HG03457 (cell line): ENCODE results near the gene ATL3.
"Not testable (repeated sequence)": the region's sequence is repeated elsewhere in the genome, so short reads cannot be mapped to it uniquely, and the experiment has no call there.

Experiments used
- ATAC-seq: cut with Tn5 transposase; IDR thresholded peaks from one replicate; pipeline ENCODE4 v1.9.1; 2021; ENCODE audit warnings: moderate number of reproducible peaks; ENCODE audit not compliant: unreplicated experiment

Gene ATL3

GRCh38 chr11:63595296-63595695 lies 75.9 kb downstream of the ATL3 start:
- no peak for ATAC-seq

DNA sequence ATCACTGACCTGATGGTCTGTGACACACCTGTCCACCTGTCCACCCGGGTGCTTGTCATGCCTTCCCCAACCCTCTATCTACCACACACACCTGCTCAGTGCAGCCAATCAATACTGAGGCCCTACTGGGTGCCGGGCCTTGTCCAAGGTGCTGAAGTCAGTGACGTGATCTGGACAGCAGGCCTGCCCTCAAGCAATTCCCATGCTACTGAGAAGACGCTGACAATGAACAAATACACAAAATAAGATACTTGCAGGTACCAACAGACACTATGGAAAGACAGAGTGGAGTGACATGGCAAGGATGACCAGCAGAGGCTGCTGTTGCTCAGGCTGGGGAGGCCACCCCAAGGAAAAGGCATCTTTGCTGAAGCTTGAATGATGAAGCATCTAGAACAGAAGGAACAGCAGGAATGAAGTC lies 78.2 kb downstream of the ATL3 start:
- ATAC-seq: no peak

DNA sequence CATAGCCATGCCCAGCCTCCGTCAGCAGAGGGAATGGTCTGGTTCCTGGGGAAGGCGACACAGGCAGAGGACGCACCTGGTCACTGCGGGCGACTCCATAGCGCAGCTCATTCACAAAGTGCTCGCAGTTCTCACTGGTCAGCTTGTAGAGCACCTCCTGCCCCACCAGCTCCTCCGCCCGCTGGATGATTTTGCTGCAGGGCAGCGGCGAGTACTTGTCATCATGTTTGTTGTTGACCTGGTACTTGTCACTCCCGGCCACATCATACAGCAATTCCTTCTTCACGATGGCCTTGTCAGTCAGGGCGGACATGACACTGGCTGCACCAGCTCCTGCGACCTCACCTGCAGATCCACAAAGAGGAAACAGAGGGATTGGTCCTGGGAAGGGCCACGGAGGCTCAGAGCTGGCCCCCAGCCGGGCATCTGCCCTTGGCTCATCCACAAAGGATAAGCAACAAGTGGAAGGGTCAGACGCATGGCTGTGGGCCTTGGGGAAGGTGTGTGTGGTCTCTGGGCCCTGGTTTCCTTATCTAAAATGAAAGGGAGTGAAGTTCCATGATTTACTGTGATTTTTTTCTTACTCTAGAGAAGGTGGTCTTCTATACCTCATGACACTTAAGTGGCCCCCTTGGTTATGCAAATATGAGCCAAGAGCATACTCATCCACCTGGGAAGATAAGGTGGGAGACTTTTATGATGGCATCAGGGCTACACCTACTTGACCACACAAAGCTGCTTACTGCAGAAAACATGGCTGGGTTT lies 81.0 kb downstream of the ATL3 start:
- no peak for ATAC-seq

DNA sequence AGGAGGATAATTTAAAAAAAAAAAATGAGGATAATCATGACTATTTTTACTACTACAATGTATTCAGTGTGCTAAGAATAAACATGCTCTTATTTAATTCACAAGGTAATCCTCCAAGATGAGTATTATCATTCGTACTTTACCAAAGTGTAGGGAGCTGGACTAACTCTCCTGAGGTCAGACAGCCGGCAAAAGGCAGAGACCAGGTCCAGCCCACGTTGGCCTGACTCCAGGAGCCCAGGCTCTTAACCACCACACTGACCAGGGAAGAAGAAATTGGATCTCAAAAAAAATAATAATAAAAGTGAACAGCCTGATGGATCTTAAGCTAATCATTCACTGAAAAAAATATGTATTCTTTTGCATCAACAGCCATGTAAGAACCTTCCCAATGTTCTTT lies 82.2 kb downstream of the ATL3 start:
- no peak for ATAC-seq

DNA sequence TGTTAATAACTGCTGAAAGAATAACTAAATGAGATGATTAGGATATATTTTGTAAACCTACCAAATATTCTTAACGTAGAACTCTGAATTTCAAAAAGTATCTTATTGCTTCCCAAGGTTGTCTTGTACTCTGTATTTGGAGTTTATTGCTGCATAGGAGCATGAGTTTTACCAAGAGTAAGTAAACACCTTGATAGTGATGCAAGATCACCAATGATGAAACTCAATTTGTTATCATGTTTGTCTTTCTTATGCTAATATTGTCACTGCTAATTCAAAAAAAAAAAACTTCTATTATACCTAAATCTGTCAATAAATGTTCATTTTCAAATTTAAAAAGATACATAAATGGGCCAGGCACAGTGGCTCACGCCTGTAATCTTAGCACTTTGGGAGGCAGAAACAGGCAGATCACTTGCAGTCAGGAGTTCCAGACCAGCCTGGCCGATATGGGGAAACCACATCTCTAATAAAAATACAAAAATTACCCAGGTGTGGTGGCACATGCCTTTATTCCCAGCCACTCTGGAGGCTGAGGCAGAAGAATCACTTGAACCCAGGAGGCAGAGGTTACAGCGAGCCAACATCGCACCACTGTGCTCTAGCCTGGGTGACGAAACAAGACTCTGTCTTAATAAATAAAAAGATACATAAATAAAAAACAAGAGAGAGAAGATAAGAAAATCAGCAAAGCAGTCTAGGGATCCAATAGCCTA lies 84.6 kb downstream of the ATL3 start:
- ATAC-seq: no peak

- no peak for ATAC-seq
Measured at GRCh38 chr11:63583357-63583677, 87.9 kb downstream of the ATL3 start.

GRCh38 chr11:63581224-63581623 lies 90.0 kb downstream of the ATL3 start:
- not testable (repeated sequence) for ATAC-seq

DNA sequence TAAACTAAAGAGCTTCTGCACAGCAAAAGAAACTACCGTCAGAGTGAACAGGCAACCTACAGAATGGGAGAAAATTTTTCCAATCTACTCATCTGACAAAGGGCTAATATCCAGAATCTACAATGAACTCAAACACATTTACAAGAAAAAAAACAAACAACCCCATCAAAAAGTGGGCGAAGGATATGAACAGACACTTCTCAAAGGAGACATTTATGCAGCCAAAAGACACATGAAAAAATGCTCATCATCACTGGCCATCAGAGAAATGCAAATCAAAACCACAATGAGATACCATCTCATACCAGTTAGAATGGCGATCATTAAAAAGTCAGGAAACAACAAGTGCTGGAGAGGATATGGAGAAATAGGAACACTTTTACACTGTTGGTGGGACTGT lies 92.3 kb downstream of the ATL3 start:
- not testable (repeated sequence) for ATAC-seq

- ATAC-seq: no peak
Measured at GRCh38 chr11:63574856-63575602, 96.1 kb downstream of the ATL3 start.
